ENCODE data around the gene PCOLCE2.

PCOLCE2 gene

DNA sequence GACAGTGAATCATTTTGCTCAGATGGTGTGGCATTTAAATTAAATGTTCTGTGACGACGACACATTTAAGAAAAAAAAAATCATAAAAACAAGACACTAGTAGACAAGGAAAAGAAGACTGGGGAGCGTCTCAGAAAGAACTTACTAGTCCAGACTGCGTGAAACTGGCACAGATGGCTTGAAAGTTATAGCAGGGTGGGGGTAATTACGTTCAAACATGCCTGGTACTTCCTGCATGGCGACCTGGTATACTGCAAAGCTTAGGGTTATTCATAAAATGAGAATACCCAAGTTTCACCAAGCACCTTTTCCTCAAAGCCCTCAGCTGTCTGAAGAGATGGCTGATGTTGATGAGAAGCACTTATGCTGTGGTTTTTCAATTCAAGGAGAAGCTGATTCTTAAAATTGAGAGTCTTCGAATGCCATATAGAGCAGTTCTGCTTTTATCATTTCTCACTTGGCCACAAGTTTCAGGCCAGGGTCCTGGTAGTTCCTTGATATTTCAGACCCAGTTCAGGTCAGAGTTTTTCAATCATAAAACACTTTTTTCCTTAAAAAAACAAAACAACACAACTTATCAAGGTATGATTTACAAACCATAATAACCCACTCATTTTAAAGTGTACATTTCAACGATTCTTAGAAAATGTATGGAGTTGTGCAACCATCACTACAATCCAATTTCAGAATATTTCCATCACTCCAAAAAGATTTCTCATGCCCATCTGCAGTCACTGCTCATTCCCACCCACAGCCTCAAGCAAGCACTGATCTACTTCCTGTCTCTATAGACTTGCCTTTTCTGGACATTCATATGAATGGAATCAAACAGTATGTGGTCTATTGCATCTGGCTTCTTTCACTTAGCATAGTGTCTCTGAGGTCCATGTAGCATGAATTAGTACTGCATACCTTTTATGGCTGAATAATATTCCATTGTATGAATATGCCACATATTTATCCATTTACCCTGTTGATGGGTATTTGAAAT is 24.7 kb downstream of the PCOLCE2 start:
- DNase-seq = no peak

DNA sequence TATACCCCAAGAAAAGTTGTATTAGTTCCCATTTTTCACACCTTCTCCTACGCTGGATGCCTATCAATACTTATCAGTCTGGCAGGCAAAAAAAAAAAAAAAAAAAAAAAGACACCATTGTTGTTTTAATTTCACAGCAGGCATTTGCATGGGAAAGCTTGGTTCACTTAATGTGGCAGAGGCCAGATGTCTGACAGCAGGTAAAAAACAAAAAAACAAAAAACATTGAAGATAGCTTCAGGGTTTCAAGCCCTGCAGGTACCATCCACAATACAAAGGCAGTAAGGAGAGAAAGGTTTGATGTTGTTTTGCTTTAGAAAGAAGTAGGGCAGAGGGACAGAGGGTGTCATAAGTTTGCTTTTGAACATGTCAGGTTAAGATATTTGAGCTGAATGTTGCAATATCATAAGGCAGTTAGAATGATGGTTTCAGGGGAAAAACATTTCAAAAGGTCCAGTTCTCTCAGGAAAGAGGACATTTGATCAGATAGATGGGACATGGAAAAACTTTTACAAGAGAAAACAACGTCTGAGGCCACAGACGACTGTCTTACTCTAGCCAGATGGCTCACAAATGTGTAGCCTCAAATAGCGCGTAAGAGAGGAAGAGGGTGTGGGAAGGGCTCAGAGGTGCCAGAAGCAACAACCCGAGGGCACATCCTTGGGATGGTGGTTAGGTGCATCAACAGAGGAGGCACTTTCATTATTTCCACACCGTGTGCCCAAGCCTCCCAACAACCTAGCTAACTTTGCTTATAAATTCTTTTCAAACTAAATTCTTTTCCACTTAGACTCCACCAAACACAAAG is 25.7 kb downstream of the PCOLCE2 start:
- no peak for DNase-seq

DNA sequence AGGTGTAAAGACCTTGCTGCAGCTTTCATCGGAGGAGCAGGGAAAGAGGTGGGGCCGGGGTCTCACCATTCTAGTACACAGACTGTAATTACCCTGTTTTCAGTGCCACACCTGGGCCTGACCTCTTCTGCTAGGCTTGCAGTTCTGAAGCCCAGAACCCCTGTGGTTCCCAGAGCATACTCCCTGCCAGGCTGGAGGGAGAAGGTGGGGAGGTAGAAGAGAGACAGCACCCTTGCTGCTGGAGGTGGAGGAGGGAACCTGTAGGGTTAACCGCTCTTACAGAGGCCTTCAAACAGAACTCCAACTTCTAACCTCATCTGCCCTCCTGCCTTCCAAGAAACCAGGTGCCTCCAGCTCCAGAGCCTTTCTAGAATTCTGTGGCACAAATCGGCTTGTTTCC is 27.0 kb downstream of the PCOLCE2 start:
- DNase-seq = no peak

DNA sequence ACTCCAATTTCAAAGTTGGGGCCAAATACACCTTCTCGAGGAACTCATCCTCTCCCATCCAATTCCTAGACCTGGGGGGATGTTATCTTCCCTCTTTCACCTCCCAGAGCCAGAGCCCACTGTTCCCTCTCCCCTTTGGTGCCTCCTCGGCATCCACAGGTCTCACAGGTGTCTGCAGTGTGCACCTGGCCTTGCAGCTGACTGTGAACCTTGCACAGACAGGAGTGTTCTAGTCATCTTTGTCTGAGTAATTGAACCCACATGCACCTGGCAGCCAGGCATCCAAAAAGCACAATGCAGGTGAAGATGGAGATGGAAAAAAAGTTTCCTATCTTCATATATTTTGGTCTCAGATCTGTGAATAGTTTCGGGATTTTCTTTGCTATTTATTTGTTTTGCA is 30.8 kb downstream of the PCOLCE2 start:
- DNase-seq = no peak

DNA sequence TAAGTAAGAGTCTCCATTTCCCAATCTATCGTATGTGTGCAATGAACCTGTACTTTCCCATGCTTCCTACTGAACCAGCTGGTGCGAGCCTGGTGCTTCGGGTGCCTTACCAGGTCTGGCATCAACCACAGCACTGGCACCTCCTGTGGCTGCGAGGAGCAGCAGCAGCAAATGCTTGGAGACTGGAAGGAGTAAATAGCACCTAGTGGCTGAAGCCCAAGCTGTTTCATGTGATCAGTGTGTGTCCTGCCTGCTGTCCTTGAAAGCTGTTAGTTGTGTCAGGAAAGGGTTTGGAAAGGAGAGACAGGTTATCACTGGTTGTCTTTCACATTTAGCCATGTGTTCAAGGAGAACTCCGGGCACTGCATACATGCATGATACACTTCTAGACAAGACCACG is 31.8 kb downstream of the PCOLCE2 start:
- DNase-seq = no peak

DNA sequence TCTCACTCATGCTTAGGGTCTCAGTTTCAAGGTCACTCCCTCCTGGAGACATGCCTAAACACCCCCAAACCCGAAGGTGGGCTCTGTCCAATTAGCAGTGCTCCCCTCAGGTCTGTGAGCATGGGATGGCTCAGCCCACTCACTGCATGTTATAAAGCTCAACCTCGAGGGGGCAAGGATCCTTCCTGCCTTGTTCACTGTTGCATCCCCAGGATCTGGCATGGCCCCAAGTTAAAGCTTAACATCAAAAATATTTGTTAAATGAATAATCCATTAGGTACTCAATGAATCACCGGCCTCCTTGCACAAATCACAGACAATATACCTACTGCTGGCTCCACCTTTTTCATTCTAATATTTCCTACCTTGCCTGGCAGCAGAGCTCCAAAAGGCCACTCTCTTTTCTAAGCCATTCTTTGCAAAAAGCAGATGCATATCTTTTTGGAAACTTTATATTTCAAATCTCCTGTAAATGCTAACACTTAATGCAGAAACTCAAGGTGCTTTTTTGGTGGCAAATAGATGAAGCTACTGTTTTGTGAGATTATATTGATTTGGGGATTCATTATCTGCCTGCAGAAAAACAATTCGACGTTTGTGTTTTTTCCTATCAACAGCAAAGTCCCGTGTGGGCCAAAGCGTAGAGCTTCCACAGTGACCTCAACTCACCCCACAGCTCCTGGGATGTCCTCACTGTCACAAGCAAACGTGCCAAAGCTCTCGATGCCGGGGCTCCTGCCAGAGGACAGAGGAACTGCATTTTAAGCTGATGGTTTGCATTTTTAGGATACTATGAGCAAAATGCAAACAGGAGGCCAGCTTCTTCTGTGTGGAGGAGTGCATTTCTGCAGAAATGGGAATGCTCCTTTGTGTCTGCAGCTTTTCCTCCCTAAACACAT is 35.4 kb downstream of the PCOLCE2 start:
- no peak for DNase-seq

DNA sequence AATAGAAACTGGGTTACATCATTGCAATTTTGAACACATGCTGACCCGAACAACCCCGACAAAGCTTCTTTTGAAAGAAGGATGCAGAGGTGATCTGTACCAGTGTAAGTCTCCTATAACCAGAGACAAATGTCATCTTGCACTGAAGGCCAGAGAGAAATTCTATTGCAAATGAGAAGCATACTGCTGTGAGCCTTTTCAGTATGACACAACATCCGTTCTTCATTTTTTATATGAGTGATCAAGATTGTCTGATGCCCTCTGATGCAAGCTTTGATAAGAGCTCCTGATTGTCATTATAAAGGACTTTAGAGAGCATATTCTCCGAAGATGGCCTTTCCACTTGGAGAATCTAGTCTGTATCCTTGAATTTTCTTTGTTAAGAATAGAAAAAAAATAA is 36.9 kb downstream of the PCOLCE2 start:
- DNase-seq = no peak

DNA sequence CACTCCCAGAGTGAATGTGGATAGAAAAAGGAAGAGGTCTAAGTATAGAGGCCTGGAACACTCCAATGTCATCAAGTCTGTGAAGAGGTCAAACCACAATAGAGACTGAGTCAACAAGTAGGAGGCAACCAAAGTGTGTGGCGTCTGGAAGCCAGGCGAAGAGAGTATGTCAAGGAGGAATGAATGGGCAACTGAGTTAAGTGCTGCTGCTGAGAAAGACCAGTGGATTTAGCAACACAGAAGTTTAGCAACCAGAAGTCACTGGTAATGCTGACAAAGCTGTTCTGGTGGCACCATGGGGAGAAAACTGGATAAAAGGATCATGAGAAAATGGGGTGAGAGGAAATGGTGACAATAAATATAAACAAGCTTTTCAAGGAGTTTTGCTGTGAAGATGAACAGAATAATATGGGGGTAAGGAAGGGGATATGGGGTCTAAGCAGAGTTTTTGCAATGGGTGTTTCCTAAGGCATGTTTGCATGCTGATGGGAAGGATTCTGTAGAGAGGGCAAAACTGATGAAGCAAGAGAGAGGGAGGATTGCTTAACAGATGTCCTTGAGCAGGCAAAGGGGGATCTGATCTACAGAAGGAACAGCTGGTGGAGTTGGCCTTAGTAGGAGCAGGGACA is 38.4 kb downstream of the PCOLCE2 start:
- DNase-seq = no peak

DNA sequence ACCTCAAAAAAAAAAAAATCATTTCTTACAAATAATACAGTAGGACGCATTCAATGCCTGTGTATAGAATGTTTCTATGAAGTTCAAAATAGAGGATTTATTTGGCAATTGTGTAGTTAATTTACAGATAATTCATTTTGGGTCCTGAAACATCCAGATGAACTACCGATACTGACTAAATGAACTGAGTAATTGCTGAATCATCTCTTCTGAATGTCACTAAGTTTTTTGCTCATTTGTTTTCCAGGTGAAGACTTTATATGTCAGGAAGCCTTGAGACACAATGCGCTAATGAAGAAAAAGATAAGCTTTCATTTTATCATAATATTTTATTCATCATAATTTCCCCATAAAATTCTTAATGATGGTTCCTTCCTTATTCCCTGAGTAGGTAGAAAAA is 39.7 kb downstream of the PCOLCE2 start:
- DNase-seq = no peak

DNA sequence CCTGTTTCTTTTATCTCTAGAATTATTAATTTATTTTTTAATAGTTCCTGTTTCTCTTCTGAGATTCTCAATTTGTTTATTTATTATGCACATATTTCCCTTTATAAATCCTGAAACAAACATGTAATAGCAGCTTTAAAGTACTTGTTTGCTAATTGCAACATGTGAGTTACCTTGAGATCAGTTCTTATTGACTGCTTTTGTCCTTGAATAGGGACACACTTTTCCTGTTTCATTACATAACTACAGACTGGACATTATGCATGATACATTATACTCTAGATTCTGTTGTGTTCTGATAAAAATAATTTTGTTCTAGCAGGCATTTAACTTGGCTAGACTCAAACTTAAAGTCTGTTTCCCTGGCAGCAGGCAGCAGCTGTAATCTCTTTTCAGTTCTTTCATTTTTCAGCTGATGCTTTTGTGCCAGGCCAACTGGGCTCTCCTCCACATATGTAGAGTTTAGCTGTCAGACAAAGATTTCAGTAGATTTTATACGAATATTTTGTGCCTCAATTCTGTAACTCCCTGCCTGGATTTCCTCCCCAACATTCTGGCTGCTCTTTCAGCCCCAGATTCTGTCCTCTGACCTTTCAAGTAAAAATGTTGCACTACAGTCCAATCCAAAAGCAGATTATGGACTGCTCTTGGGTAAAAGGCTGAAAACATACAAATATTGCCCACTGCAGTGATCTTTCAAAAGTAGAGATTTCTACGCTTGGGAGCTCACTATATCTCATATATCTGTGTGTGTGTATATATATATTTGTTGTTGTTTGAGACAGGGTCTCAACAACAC is 41.9 kb downstream of the PCOLCE2 start:
- DNase-seq = no peak

DNA sequence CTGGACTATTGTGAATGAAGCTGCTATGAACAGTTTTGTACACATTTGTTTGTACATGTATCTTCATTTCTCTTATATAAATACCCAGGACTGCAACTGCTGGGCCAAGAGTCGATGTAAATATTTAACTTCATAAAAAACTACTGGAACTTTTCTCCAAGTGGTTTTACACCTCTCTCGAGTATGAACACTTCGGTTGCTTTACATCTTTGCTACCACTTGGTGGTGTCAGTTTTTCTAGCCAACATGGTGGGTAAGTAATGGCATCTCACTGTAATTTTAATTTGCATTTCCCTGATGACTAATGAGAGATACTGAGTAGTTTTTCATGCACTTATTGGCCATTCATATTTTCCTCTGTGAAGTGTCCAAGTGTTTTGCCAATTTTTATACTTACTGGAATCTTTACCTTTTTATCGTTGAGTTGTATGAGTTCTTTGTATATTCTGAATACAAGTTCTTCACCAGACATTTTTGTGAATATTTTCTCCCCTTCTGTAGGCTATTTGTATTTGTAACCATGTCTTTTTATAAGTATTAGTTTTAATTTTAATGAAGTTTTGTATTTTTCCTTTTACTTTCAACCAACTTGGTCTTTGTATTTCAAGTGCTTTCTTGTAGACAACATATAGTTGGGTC is 44.4 kb downstream of the PCOLCE2 start:
- no peak for DNase-seq

DNA sequence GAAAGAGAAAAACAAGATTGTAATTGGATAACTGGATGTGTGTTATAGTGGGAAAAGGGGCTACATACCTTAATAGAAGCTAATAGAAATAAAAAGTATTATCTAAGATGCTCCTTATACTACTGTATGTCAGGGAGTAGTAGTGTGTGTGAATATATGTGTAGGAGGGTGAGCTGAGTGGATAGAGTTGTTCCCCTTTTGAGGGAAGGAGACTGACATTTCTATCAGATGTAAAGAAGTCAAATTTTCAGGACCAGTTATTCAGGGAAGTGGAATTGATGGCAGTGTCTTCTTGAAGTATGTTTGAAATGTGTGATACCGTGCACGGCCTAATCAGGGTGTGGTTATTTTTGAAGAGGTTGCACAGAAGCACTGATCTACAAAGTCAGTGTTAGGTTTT is 49.1 kb downstream of the PCOLCE2 start:
- no peak for DNase-seq

DNA sequence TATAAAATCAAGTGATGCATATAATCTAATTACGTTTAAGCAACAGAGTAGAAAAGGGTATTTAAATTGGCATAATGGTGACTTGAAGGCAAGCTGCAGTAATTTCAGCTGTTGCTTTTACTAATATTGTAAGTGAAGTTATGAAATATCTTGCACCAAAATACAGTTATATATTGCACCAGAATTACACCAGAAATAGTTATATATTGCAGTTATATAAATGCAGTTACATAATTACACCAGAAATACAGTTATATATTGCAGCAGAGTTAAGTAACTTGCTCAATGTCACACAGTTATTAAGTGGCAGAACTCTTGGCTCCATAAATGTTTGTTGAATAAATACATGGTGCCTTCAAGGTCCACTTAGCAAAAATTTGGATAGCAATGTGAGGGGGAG is 51.4 kb downstream of the PCOLCE2 start:
- no peak for DNase-seq

DNA sequence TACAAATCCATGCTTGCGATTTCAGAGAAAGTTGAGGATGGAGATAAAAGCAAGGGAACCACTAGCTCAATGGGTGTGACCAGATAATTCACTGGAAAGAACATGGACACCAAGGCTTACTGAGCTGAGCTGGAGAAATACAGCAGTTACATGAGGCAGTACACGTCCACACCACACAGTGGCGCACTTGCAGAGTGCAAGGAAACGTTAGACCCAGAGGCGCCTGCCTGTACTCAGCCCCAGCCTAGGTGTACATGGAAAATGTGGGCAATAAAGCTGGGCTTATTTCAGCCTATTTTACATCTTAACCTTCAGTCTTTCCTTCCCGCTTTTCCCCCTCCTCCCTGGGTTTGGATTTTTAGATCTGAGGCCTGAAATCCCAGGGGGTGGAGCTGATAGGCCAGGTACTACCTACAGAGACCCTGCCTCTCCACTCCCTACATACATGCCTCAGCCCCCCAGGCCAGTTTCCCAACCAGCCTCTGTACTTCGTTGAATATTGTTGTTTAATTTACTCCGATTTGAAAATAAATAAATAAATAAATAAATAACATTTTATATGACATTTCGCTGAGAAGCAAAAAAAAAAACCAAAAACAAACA is 60.1 kb downstream of the PCOLCE2 start:
- DNase-seq = peak; percentile 68

DNA sequence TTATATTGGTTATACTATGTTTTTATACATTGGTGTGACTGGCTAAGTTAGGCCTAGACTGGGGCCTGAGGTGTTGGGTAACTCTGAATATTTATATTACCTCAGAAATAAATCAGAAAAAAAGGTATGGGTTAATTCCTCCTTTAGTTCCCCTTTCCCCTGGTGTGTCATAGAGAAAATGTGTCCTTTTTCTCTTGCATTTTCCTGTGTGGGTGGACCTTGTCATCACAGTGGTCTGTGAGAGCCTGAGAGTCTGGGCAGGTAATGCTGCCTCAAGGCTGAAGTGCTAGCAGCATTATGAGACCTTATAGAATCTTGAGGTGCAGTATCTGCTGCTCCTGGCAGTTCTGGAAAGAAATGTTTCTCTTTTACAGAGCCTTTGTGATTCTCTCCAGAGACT is 69.7 kb downstream of the PCOLCE2 start:
- DNase-seq = no peak

DNA sequence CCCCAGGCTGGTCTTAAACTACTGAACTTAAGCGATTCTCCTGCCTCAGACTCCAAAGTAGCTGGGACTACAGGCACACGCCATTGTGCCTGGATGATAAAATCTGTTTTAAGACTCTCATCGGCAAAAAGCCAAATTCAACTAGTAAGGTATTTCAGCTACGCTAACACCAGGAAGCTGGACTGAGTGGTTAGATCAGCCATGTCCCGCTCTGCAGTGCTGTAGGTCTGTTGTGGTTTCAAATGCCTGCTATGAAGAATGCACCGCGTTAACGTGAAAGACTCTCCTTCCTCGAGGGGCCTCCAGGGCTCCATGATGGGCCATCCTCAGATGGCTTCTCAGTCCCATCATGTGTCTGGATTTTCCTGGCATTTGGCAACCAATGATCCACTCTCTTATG is 70.2 kb downstream of the PCOLCE2 start:
- no peak for DNase-seq

DNA sequence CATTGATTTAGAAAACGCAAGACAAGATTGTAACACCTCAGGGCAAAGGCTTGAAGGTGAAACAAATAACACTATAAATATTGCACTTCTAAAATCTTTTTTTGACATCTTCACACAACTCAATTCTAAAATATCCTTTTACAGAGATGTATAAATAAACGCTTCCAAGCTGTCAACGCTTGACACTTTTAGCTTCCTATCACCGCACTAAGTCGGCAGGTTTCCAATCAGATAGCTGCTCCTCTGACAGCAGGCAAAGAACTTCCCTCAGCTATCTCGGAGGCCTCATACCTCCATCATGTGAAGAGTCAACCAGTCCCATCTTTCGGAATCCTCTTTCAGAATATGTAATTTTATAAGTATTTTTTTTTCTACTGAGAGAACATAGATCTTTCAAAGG is 71.0 kb downstream of the PCOLCE2 start:
- no peak for DNase-seq

DNA sequence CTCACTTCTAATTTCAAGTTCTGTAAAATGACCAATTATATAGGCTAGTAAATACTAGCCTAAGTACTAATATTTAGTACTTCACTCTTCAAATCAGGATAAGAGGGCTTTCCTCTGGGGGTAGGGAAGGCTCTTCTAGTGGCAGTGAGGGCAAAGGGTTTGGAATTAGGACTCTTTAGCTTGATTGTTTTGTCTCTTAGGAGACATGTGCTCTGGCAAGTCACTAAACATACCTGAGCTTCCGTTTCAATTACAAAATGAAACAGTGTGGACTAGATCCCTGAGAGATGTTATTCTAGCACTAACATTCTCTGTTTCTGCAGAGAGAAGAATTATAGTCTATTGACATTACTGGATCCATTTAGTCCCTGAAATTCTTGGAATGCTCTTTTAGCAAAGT is 71.5 kb downstream of the PCOLCE2 start:
- DNase-seq = no peak

DNA sequence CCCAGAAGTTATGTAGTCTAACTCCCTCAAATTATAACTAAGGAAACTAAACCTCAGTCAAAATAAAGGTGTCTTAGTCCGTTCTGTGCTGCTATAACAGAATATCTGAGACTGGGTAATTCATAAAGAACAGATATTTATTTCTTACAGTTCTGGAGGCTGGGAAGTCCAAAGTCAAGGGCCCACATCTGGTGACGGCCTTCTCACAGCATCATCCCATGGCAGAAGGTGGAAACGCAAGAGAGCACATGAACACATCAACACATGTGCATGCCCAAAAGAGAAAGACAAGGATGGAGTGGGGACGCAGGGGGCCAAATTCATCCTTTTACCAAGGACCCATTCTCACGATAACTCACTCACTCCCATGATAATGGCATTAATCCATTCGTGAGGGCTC is 73.1 kb downstream of the PCOLCE2 start:
- DNase-seq = no peak

DNA sequence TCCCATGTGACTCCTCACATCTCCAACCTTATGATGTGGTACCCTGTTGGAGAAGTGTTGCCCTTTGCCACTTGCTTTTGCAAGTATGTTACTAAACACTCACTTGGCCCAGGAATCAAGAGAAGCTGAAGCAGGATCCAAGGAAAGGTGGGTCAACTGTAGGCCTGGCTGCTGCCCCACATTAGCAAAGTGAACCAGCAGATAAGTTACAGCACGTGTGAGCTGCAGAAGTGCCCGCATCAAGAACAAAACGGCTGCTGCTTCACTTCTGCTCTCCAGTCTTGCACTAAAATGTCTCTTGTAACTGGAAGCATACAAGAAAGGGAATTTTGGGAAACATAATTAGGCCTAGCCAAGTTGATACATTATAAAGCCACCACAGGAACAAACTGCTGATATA is 79.6 kb downstream of the PCOLCE2 start:
- no peak for DNase-seq
